HG03039 (cell line): ENCODE data around the gene PRADC1.
"Not testable (repeated sequence)": the region's sequence is repeated elsewhere in the genome, so short reads cannot be mapped to it uniquely, and the experiment has no call there.

ENCODE experiments used
- ATAC-seq: cut with Tn5 transposase; IDR thresholded peaks from one replicate; pipeline ENCODE4 v1.9.1; 2021; ENCODE audit warnings: mild to moderate bottlenecking, moderate library complexity; ENCODE audit not compliant: unreplicated experiment

PRADC1 gene

GRCh38 chr2:73205611-73206010, 27.4 kb downstream of the PRADC1 start:
- ATAC-seq: no peak

GRCh38 chr2:73203055-73203681, 29.9 kb downstream of the PRADC1 start:
- no peak for ATAC-seq

DNA sequence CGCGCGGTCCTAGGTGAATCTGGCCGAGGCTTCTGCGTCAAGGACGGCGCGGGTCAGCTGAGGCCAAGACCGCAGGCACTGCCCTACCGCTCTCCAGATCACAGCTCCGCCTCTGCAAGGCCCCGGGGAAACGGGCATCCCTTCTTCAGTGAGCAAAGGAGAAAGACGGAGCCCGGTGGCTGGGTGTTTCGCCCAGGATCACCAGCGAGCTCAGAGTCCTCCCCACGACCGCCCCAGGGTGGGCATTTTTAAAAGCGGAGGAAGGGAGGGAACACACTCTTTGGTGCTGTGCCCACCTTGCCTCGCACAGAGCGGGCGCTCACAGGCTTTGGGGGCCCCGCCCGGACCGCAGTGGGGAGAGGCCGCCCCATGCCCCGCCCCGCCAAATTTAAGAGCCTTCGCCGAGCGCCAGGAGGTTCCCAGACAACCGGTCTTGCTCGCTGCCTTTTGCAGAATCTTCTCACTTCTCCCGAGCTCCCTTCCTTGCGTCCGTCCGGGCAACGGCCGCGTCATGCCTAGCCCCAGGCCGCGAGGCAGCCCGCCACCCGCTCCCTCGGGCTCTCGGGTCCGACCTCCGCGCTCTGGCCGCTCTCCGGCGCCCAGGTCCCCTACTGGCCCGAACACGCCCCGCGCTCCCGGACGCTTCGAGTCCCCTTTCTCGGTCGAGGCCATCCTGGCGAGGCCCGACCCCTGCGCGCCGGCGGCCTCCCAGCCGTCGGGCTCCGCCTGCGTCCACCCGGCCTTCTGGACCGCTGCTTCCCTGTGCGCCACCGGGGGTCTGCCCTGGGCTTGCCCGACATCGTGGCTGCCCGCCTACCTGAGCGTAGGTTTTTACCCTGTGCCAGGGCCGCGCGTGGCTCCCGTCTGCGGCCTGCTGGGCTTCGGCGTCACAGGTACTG, 30.6 kb downstream of the PRADC1 start, which contains the start of gene NOTO:
Gene NOTO, plus strand, starts transcription at position 419 of the 899 bp plus-strand sequence. Its CDS starts 93 bp downstream, at position 512.
- no peak for ATAC-seq

GRCh38 chr2:73200281-73200680, 32.8 kb downstream of the PRADC1 start:
- not testable (repeated sequence) for ATAC-seq

GRCh38 chr2:73197579-73197978, 35.5 kb downstream of the PRADC1 start:
- no peak for ATAC-seq

DNA sequence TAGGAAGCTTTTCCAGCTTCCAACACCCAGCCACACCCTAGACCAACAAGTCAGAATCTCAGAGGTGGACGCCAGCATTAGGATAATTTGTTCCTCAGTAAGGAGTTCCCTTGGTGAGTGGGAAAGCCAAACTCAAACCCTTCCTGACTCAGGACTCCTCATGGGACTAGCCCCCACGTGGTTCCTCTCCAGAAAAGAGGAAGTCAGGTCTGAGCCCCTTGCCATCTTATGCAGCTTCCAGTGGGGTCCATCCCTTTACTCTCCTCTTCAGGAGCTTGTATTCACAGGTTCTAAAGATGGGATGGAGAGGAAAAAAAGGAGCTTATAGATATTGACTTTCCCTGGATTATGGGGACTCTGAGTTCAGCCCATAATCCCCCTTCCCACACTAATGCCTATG, 45.5 kb downstream of the PRADC1 start:
- no peak for ATAC-seq

GRCh38 chr2:73185965-73186364, 47.1 kb downstream of the PRADC1 start:
- no peak for ATAC-seq
